ENCODE results near the gene RNGTT.

Gene RNGTT

DNA sequence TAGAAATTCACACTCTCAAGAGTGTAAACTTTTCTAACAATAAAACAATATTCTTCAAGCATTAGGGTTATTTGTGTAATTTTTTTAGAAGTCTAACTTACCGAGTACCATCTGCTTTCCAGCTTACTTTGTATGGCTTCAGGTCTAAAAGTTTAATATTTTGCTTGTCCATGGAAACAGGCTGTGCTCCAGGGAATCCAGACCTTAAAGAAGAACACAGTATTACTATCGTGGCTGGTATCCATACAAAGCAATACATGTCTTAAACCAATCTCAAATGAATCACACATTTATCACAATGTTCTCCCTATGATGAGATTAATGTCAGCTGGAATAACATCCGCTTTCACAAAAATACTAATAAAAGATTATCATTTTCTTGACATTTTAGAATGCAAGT is 73.0 kb downstream of the RNGTT start:
- TF ChIP-seq, protein P1, sequence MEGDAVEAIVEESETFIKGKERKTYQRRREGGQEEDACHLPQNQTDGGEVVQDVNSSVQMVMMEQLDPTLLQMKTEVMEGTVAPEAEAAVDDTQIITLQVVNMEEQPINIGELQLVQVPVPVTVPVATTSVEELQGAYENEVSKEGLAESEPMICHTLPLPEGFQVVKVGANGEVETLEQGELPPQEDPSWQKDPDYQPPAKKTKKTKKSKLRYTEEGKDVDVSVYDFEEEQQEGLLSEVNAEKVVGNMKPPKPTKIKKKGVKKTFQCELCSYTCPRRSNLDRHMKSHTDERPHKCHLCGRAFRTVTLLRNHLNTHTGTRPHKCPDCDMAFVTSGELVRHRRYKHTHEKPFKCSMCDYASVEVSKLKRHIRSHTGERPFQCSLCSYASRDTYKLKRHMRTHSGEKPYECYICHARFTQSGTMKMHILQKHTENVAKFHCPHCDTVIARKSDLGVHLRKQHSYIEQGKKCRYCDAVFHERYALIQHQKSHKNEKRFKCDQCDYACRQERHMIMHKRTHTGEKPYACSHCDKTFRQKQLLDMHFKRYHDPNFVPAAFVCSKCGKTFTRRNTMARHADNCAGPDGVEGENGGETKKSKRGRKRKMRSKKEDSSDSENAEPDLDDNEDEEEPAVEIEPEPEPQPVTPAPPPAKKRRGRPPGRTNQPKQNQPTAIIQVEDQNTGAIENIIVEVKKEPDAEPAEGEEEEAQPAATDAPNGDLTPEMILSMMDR (IDR thresholded peaks at IDR 0.05), result no peak

DNA sequence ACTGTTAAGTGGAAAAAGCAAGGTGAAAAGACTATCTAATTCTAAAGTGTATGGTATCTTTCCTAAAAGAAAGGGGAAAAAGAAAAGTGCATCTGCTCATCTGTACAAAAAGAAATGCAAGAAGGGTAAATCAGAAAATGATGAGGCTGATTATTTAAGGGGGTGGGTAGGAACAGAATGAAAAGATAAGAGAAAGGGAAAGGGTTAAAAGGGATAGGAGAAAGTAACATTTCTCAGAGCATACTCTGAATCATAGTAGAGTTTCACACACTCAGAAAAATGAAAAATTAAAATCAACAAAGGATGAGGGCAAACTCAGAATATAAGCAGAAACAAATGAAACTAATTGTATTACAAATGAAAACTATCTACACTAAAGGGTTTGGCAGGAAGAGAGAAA is 79.1 kb downstream of the RNGTT start:
- TF ChIP-seq, protein P1 (IDR thresholded peaks at IDR 0.05), result no peak

DNA sequence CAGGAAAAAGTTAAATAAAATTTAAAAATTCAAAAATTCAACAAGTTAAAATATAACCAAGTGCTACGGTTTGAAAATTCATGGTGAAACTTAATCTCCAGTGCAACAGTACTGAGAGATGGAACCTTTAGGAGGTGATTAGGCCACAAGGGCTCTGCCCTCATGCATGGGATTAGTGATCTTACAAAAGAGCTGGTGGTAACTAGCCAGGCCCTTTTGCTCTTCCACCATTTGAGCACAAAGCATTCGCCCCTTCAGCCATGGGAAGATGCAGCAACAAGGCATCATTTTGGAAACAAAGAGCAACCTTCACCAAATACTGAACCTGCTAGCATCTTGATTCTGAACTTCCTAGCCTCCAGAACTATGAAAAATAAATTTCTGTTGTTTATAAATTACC is 80.9 kb downstream of the RNGTT start:
- TF ChIP-seq, protein P1 (IDR thresholded peaks at IDR 0.05), result no peak

DNA sequence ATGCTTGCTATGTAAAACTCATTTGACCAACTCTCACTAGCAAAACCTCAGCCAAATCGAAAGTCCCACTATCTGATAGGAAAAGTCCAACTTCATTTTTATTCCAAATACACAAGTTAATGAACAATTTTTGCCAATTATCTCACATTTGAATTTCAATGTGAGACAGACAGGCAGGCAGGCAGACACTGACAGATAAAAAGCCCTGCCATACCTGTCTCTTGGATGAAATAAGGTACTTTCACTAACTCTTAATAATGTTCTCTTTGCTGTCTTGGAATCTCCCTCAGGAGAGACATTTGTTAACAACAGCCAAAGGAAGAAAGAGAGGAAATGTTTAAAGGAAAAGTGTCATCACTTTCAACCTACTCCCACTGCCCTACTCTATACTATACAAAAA is 82.0 kb downstream of the RNGTT start:
- TF ChIP-seq, protein P1 (IDR thresholded peaks at IDR 0.05), result no peak

DNA sequence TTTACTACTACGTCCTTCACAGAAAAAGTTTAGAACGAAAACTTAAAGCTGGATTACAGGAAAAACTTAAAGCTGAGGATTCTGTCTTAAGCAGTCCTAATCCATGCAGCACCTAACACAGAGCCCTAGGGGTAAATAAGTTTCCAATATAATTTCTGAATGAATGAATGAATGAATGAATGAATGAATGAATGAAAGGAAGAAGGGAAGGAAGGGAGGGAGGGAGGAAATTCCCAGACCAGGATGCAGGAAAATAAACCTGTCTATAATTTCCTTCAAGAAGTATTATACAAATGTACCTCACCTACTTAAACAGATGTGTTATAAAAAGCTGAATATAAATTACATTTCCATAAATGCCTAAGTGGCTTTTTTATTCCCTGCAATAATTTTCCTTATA is 83.4 kb downstream of the RNGTT start:
- TF ChIP-seq, protein P1 (IDR thresholded peaks at IDR 0.05), result no peak

DNA sequence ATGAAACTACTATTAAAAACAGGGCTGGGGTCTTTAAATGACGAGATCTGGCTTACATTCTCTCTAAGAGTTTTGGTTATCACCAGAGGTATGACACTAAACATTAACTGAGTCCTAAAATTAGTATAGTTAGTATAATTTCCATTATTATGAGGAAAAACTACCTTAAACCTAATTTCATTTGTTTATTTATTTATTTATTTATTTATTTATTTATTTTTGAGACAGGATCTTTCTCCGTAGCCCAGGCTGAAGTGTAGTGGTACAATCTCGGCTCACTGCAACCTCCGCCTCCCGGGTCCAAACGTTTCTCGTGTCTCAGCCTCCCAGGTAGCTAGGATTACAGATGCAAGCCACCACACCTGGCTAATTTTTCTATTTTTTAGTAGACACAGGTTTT is 85.5 kb downstream of the RNGTT start:
- TF ChIP-seq, protein P1 (IDR thresholded peaks at IDR 0.05), result no peak

DNA sequence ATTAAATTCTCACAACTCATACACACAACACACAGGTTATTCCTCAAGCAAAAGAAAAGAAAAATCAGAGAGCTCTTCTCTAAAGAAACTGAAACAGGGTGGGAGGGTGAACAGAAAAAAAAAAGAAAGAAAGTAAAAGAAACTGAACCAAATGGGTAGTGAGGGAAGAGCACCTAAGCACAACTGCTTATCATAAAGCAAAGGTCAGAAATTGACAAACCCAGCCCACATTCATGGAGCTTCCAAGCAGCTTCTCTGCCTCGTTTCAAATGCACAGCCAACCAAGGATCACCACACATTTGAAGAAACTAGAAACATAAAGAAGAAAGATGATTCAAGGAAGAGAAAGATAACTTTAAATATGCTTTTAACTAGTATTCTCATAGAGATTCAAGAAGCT is 90.5 kb downstream of the RNGTT start:
- TF ChIP-seq, protein P1 (IDR thresholded peaks at IDR 0.05), result no peak

DNA sequence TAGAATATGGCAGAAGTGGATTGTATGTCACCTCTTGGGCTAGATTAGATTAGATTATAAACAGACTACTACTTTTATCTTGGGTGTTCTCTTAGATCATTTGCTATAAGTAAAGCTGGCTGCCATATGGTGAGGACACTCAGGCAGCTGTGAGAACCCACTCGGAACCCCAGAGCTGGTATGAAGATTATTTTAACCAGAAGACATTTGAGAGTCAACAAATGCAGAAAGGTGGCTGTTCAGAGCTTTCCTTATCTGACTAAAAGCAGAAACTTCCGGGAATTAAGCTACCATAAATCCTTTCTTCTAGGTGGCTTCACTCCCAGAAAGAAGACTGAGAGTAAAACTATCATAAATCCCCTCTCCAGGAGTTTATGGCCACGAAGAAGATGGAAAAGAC is 91.9 kb downstream of the RNGTT start:
- TF ChIP-seq, protein P1 (IDR thresholded peaks at IDR 0.05), result no peak
